HepG2 (cell line): ENCODE data around the gene KDM5C. TPM values are rescaled to one million over a fixed set of nuclear protein-coding genes. Genes with fewer than 3 reads are reported as not detected.

Source experiments
- ATAC-seq: fragments of 200-7000 bp; cut with Tn5 transposase; 3 replicates; pipeline ENCODE4 v1.9.1; 2020; ENCODE audit warnings: mild to moderate bottlenecking, moderate library complexity
- BruUV-seq: library from RNA; stranded (reverse); fragments of 400-500 nt; replicated peaks from 2 replicates; lab custom pipeline; 2021; lab: Mats Ljungman, UMichigan
- CTCF ChIA-PET: fragments of 300-600 bp; formaldehyde crosslinking; extraction: SDS; loops from one replicate; lab custom pipeline; 2021; ENCODE audit warnings: low total read pairs, inconsistent platforms, low intra/inter-chr PET ratio; lab: Yijun Ruan, JAX
- POLR2A ChIA-PET: fragments of 350-600 bp; sonication (Branson Sonifier 250); formaldehyde crosslinking; loops from one replicate; lab custom pipeline; 2020; ENCODE audit warnings: antibody characterized with exemption, inconsistent platforms; lab: Yijun Ruan, JAX
- DNase-seq: peaks from one replicate; pipeline ENCODE4 v3.0.0-alpha.2; 2015; ENCODE audit warnings: low spot score
- FAIRE-seq: peaks from 3 replicates; lab custom pipeline; 2011; peaks lifted over from hg19 to GRCh38; lab: Jason Lieb, UNC
- H2AFZ ChIP-seq: one replicate; pipeline ENCODE4 v1.6.1; 2011; ENCODE audit warnings: low read length, inconsistent platforms
- H3K27ac ChIP-seq: fragments of 300-600 bp; 3 replicates; pipeline ENCODE4 v1.8.0; 2011; ENCODE audit warnings: mixed run types, mild to moderate bottlenecking, mixed read lengths, low read length, inconsistent platforms; ENCODE audit not compliant: insufficient read depth; ENCODE audit errors: extremely low read length
- H3K27me3 ChIP-seq, 2 experiments: fragments of 200-600 bp in 1 of 2; 2 replicates in 1 of 2; 3 replicates in 1 of 2; pipeline versions ENCODE4 v1.6.0 to v1.8.0; 2011; ENCODE audit warnings: low read length in 2 of 2, mild to moderate bottlenecking in 2 of 2, moderate library complexity in 2 of 2, inconsistent platforms in 1 of 2; ENCODE audit not compliant: insufficient read depth in 2 of 2, control insufficient read depth in 1 of 2
- H3K36me3 ChIP-seq, 2 experiments: fragments of 200-600 bp in 1 of 2; replicated peaks in 1 of 2; 2 replicates in 1 of 2; 3 replicates in 1 of 2; pipeline versions ENCODE4 v1.5.1 to v1.8.0; 2011; ENCODE audit warnings: low read length in 2 of 2, inconsistent platforms in 1 of 2; ENCODE audit not compliant: insufficient read depth in 2 of 2, control insufficient read depth in 1 of 2
- H3K4me1 ChIP-seq: 2 replicates; pipeline ENCODE4 v1.5.1; 2012; ENCODE audit warnings: low read length, inconsistent platforms; ENCODE audit not compliant: insufficient read depth
- H3K4me2 ChIP-seq: 2 replicates; pipeline ENCODE4 v1.6.0; 2011; ENCODE audit warnings: low read depth, low read length, inconsistent platforms
- H3K4me3 ChIP-seq, 3 experiments: fragments of 200-600 bp in 1 of 3; sonication (generic), shearing (Covaris generic) in 1 of 3; replicated peaks in 1 of 3; 2 replicates each; pipeline ENCODE4 v1.5.1; 2011 to 2016; ENCODE audit warnings: low read length in 3 of 3, inconsistent platforms in 2 of 3, low read depth in 2 of 3, mild to moderate bottlenecking in 2 of 3, control low read depth in 1 of 3, mixed read lengths in 1 of 3; ENCODE audit not compliant: insufficient read depth in 1 of 3
- H3K79me2 ChIP-seq: one replicate; pipeline ENCODE4 v1.6.1; 2011; ENCODE audit warnings: low read length, inconsistent platforms; ENCODE audit not compliant: insufficient read depth
- H3K9ac ChIP-seq: 2 replicates; pipeline ENCODE4 v1.6.0; 2011; ENCODE audit warnings: mild to moderate bottlenecking, low read depth, low read length, inconsistent platforms; ENCODE audit not compliant: insufficient read depth
- H3K9me3 ChIP-seq: 2 replicates; pipeline ENCODE4 v1.5.1; 2012; ENCODE audit warnings: mild to moderate bottlenecking, low read length
- H4K20me1 ChIP-seq: 2 replicates; pipeline ENCODE4 v1.6.0; 2011; ENCODE audit warnings: inconsistent platforms, mild to moderate bottlenecking, low read length, moderate library complexity; ENCODE audit not compliant: insufficient read depth
- FIP1L1 ChIP-seq: fragments of 200-400 bp; formaldehyde crosslinking; IDR thresholded peaks from 2 replicates; pipeline ENCODE4 v1.6.1; 2018; ENCODE audit warnings: low read depth, mild to moderate bottlenecking, low read length, moderate library complexity, borderline replicate concordance; ENCODE audit not compliant: insufficient read depth
- NKX3-1 ChIP-seq: sonication (generic); formaldehyde crosslinking; IDR thresholded peaks from 2 replicates; pipeline ENCODE4 v1.5.0; 2020; ENCODE audit warnings: missing genetic modification reagents
- NR2F1 ChIP-seq, 2 experiments: fragments of 450-650 bp in 1 of 2; formaldehyde crosslinking in 1 of 2; IDR thresholded peaks; 2 replicates each; pipeline versions ENCODE4 v1.5.0 to v1.6.1; 2016 to 2020; ENCODE audit warnings: mild to moderate bottlenecking in 1 of 2, missing compliant biosample characterization in 1 of 2, missing genetic modification reagents in 1 of 2, moderate library complexity in 1 of 2
- PAX8 ChIP-seq: sonication (generic); formaldehyde crosslinking; IDR thresholded peaks from 2 replicates; pipeline ENCODE4 v1.8.0; 2022; ENCODE audit warnings: mild to moderate bottlenecking, missing genetic modification reagents, borderline replicate concordance
- RBAK ChIP-seq: sonication (generic); formaldehyde crosslinking; IDR thresholded peaks from 2 replicates; pipeline ENCODE4 v1.5.1; 2020; ENCODE audit warnings: mild to moderate bottlenecking, missing genetic modification reagents
- SP1 ChIP-seq, 2 experiments: fragments of 450-650 bp in 1 of 2; sonication (generic) in 1 of 2; formaldehyde crosslinking in 1 of 2; IDR thresholded peaks; 2 replicates each; pipeline versions ENCODE4 v1.4.0 to v1.6.1; 2016 to 2020; ENCODE audit warnings: missing genetic modification reagents in 1 of 2
- ZBTB2 ChIP-seq: sonication (generic); formaldehyde crosslinking; IDR thresholded peaks from 2 replicates; pipeline ENCODE4 v1.8.0; 2022; ENCODE audit warnings: low read depth, missing genetic modification reagents
- ZNF510 ChIP-seq: sonication (generic); formaldehyde crosslinking; IDR thresholded peaks from 2 replicates; pipeline ENCODE4 v1.4.0; 2020; ENCODE audit warnings: low read depth, mild to moderate bottlenecking, missing genetic modification reagents
- WGBS: methylation state at CpG from one replicate; pipeline ENCODE4 v1.1.6; 2017; ENCODE audit warnings: low lambda C conversion rate; 5-methylcytosine and 5-hydroxymethylcytosine counted together
- in situ Hi-C: cut with HindIII; loops from 2 replicates; pipeline ENCODE4 v1.10.0; 2017; ENCODE audit warnings: low pct_unique_long_range_greater_than_20kb; ENCODE audit not compliant: extremely low pct_ligation_motif_present
- intact Hi-C: fragments of 100-400 bp; cut with micrococcal nuclease; formaldehyde crosslinking; loops from one replicate; pipeline ENCODE4 v1.10.0; 2022; ENCODE audit not compliant: unreplicated experiment
- microRNA-seq: library from miRNA; unstranded; fragments of <30 nt; microRNA quantifications from one replicate; pipeline ENCODE4, GENCODE V29; 2020
- polyA plus RNA-seq, 8 experiments: library from polyadenylated mRNA; depleted of rRNA in 3 of 8; stranded (reverse) in 7 of 8; unstranded in 1 of 8; fragments of >200 nt; fragmentation: Illumina TruSeq in 4 of 8; extraction: Trizol in 4 of 8; gene quantifications; 2 replicates each; pipeline versions ENCODE4 v1.2.1 to v1.2.3, GENCODE V29; 2011 to 2016; ENCODE audit warnings: low read depth in 4 of 8, missing spikeins in 1 of 8, mixed read lengths in 1 of 8; ENCODE audit not compliant: insufficient read depth in 1 of 8
- small RNA-seq, 3 experiments: library from RNA; depleted of rRNA; stranded (forward); fragments of <200 nt; gene quantifications; one replicate each; pipeline ENCODE3, GENCODE V24; 2012; ENCODE audit warnings: low read depth in 2 of 3, low replicate concordance in 1 of 3; ENCODE audit not compliant: insufficient read length in 3 of 3, insufficient read depth in 2 of 3
- total RNA-seq, 5 experiments: library from RNA; depleted of rRNA; stranded (reverse); fragments of >200 nt; fragmentation: Illumina TruSeq; extraction: Trizol; gene quantifications; 2 replicates each; pipeline ENCODE4 v1.2.3, GENCODE V29; 2016; ENCODE audit warnings: low read depth in 1 of 5

The KDM5C gene
- total and polyA plus RNA-seq, 2 of the 13 experiments (the other 11 are each of a cell fraction or from before 2014, with no cell fraction given): 32.5 to 34.0 TPM

- no peak overlapping the region for H3K9ac ChIP-seq
- H2AFZ ChIP-seq: no peak overlapping the region
- H3K79me2 ChIP-seq: no peaks in the 10 kb centered on the region
- FAIRE-seq (no peak), ATAC-seq (no peak), DNase-seq (no peak)
- ChIA-PET POLR2A (no interaction called here), CTCF (no interaction called here)
- H3K36me3 ChIP-seq: no peaks in the 10 kb centered on the region
- intact Hi-C loops: no loop called here
- H3K4me1 ChIP-seq: no peaks in the 10 kb centered on the region
- no peaks in the 10 kb centered on the region for H3K9me3 ChIP-seq
- H3K4me2 ChIP-seq: no peak overlapping the region
- H3K27me3 ChIP-seq: no peaks in the 10 kb centered on the region
- H4K20me1 ChIP-seq: no peaks in the 10 kb centered on the region
- in situ Hi-C loops: no loop called here
- TF ChIP-seq ZNF510 (CRISPR knock-in tag): no peak
- no peak for TF ChIP-seq NKX3-1 (CRISPR knock-in tag)
- TF ChIP-seq NR2F1 (CRISPR knock-in tag; IDR thresholded peaks at IDR 0.05): no peak
- no peak for TF ChIP-seq RBAK
- TF ChIP-seq FIP1L1: no peak
- no peak for TF ChIP-seq SP1 (IDR thresholded peaks at IDR 0.05)
- no peak for TF ChIP-seq SP1 (CRISPR knock-in tag; IDR thresholded peaks at IDR 0.05)
- TF ChIP-seq PAX8 (CRISPR knock-in tag): no peak
- TF ChIP-seq ZBTB2: no peak
- no CpG with 5 or more reads among the region's 1 CpG for WGBS
- BruUV-seq: no TSS peak
- no peak overlapping the region for H3K4me3 ChIP-seq
- H3K27ac ChIP-seq: no peak overlapping the region
These were observed 71.4 kb downstream of the KDM5C start for GRCh38 chrX:53153581-53153980.

Small RNA genes lying within 50 kb of the gene (microRNA-seq; reads per million reads assigned to microRNA genes)
- gene MIR6894: 0.68 reads per million
- 0.51 reads per million for gene MIR6895

Small RNA genes lying within 50 kb of the gene (small RNA-seq; reads per million reads assigned to genes)
- gene AL139396.1 (0 reads per million in 3 experiments), gene MIR6894 (0 reads per million in 3 experiments), gene MIR6895 (0 reads per million in 3 experiments)

Other genes starting within 250 kb of the KDM5C start
- not detected in 2 replicates for gene GPR173, start 176.4 kb downstream of the KDM5C start, total RNA-seq (2016; rRNA removed; fragmentation: Illumina TruSeq; extraction: Trizol)
- gene GPR173, start 176.4 kb downstream of the KDM5C start, polyA plus RNA-seq (2011; rRNA removed): 0.04 and 0.10 TPM in 2 replicates
- gene TSPYL2, start 142.8 kb downstream of the KDM5C start, total RNA-seq (2016; rRNA removed; fragmentation: Illumina TruSeq; extraction: Trizol): 6.5 and 10.1 TPM in 2 replicates
- gene TSPYL2, start 142.8 kb downstream of the KDM5C start, polyA plus RNA-seq (2011; rRNA removed): 13.8 and 15.5 TPM in 2 replicates
- 3.5 and 4.4 TPM in 2 replicates for gene KANTR, start 131.1 kb downstream of the KDM5C start, total RNA-seq (2016; rRNA removed; fragmentation: Illumina TruSeq; extraction: Trizol)
- gene KANTR, start 131.1 kb downstream of the KDM5C start, polyA plus RNA-seq (2011; rRNA removed): 7.1 and 9.0 TPM in 2 replicates
- gene IQSEC2, start 56.4 kb upstream of the KDM5C start, total RNA-seq (2016; rRNA removed; fragmentation: Illumina TruSeq; extraction: Trizol): 0.13 and 0.17 TPM in 2 replicates
- gene IQSEC2, start 56.4 kb upstream of the KDM5C start, polyA plus RNA-seq (2011; rRNA removed): 0.21 TPM in 1 of 2 replicates, not detected in the other
- 46.6 and 73.4 TPM in 2 replicates for gene SMC1A, start 197.4 kb upstream of the KDM5C start, total RNA-seq (2016; rRNA removed; fragmentation: Illumina TruSeq; extraction: Trizol)
- gene SMC1A, start 197.4 kb upstream of the KDM5C start, polyA plus RNA-seq (2011; rRNA removed): 9.2 and 9.4 TPM in 2 replicates
- gene RIBC1, start 197.7 kb upstream of the KDM5C start, total RNA-seq (2016; rRNA removed; fragmentation: Illumina TruSeq; extraction: Trizol): 0.29 and 0.55 TPM in 2 replicates
- gene RIBC1, start 197.7 kb upstream of the KDM5C start, polyA plus RNA-seq (2011; rRNA removed): 0.04 TPM in 1 of 2 replicates, not detected in the other
- 84.7 and 98.9 TPM in 2 replicates for gene HSD17B10, start 209.2 kb upstream of the KDM5C start, total RNA-seq (2016; rRNA removed; fragmentation: Illumina TruSeq; extraction: Trizol)
- 68.7 and 69.0 TPM in 2 replicates for gene HSD17B10, start 209.2 kb upstream of the KDM5C start, polyA plus RNA-seq (2011; rRNA removed)